MM.1S (cell line): ENCODE measurements around the gene PPAN.

Experiments used
- DNase-seq: peaks from one replicate; pipeline ENCODE4 v3.0.0-alpha.2; 2015
- H2AFZ ChIP-seq: fragments of 300-600 bp; sonication (generic); 2 replicates; pipeline ENCODE4 v1.6.0; 2016; ENCODE audit warnings: antibody characterized with exemption, low read length
- H3F3A ChIP-seq: fragments of 300-600 bp; sonication (generic); 2 replicates; pipeline ENCODE4 v1.6.1; 2016; ENCODE audit warnings: mild to moderate bottlenecking, antibody characterized with exemption, low read length, moderate library complexity, mixed read lengths; ENCODE audit not compliant: insufficient read depth
- H3K27ac ChIP-seq: fragments of 300-600 bp; sonication (generic); 2 replicates; pipeline ENCODE4 v1.5.1; 2016; ENCODE audit warnings: mild to moderate bottlenecking, low read length
- H3K27me3 ChIP-seq: fragments of 300-600 bp; sonication (generic); replicated peaks from 2 replicates; pipeline ENCODE4 v1.6.0; 2016; ENCODE audit warnings: low read length; ENCODE audit not compliant: insufficient read depth
- H3K36me3 ChIP-seq: fragments of 300-600 bp; sonication (generic); replicated peaks from 2 replicates; pipeline ENCODE4 v1.6.1; 2016; ENCODE audit warnings: mild to moderate bottlenecking, low read length, mixed read lengths; ENCODE audit not compliant: insufficient read depth
- H3K4me1 ChIP-seq: fragments of 300-600 bp; sonication (generic); 2 replicates; pipeline ENCODE4 v1.6.1; 2016; ENCODE audit warnings: low read length, mixed read lengths
- H3K4me2 ChIP-seq: fragments of 300-600 bp; sonication (generic); 2 replicates; pipeline ENCODE4 v1.6.0; 2016; ENCODE audit warnings: low read depth, low read length
- H3K4me3 ChIP-seq: fragments of 300-600 bp; sonication (generic); 2 replicates; pipeline ENCODE4 v1.5.1; 2016; ENCODE audit warnings: low read length, mixed read lengths
- H3K79me2 ChIP-seq: fragments of 300-600 bp; sonication (generic); 2 replicates; pipeline ENCODE4 v1.6.1; 2016; ENCODE audit warnings: mixed run types, low read length, mixed read lengths
- H3K9ac ChIP-seq: fragments of 300-600 bp; sonication (generic); 2 replicates; pipeline ENCODE4 v1.6.1; 2016; ENCODE audit warnings: low read length, mixed read lengths
- H3K9me2 ChIP-seq: fragments of 300-600 bp; sonication (generic); replicated peaks from 2 replicates; pipeline ENCODE4 v1.6.1; 2016; ENCODE audit warnings: mild to moderate bottlenecking, low read length, mixed read lengths; ENCODE audit not compliant: insufficient read depth
- H3K9me3 ChIP-seq: fragments of 300-600 bp; sonication (generic); replicated peaks from 2 replicates; pipeline ENCODE4 v1.6.1; 2016; ENCODE audit warnings: mild to moderate bottlenecking, low read length, mixed read lengths; ENCODE audit not compliant: insufficient read depth
- H4K20me1 ChIP-seq: fragments of 300-600 bp; sonication (generic); 2 replicates; pipeline ENCODE4 v1.6.1; 2016; ENCODE audit warnings: mild to moderate bottlenecking, low read length, moderate library complexity, mixed read lengths; ENCODE audit not compliant: insufficient read depth
- CTCF ChIP-seq: fragments of 300-600 bp; sonication (generic); IDR thresholded peaks from 2 replicates; pipeline ENCODE4 v1.5.1; 2016; ENCODE audit warnings: antibody characterized with exemption, low read length, mixed read lengths
- EZH2 ChIP-seq: fragments of 300-600 bp; sonication (generic); optimal IDR thresholded peaks from 2 replicates; pipeline ENCODE3; 2017; ENCODE audit warnings: low read depth, mild to moderate bottlenecking, antibody characterized with exemption, low read length, mixed read lengths
- EZH2phosphoT487 ChIP-seq: fragments of 300-600 bp; sonication (generic); IDR thresholded peaks from 2 replicates; pipeline ENCODE4 v1.6.1; 2018; ENCODE audit warnings: antibody characterized with exemption, low read length

PPAN gene

GRCh38 chr19:10159610-10160009 lies 53.4 kb downstream of the PPAN start:
- Histone ChIP-seq H3K36me3 (peaks cover 21% of the 10 kb centered on the region), H3K27me3 (no peaks in the 10 kb centered on the region), H3K9ac (no peak overlapping the region), H3K4me3 (no peak overlapping the region), H4K20me1 (no peaks in the 10 kb centered on the region), H3F3A (no peaks in the 10 kb centered on the region), H3K4me1 (no peaks in the 10 kb centered on the region), H2AFZ (no peak overlapping the region), H3K79me2 (peaks cover 64% of the 10 kb centered on the region), H3K4me2 (no peak overlapping the region), H3K9me2 (no peaks in the 10 kb centered on the region), H3K9me3 (no peaks in the 10 kb centered on the region), H3K27ac (no peak overlapping the region)
- TF ChIP-seq EZH2phosphoT487 (no peak), CTCF (no peak), EZH2 (no peak)
- DNase-seq = no peak
